ENCODE results near the gene COL4A6. TPM values are rescaled to one million over a fixed set of nuclear protein-coding genes. Genes with fewer than 3 reads are reported as not detected.
A peak's percentile ranks its signal among the peaks of the same experiment; 100 is the strongest.

The COL4A6 gene
- total and polyA plus RNA-seq, 2 of the 4 experiments (the other 2 are of a cell fraction): 0.36 to 0.74 TPM

DNA sequence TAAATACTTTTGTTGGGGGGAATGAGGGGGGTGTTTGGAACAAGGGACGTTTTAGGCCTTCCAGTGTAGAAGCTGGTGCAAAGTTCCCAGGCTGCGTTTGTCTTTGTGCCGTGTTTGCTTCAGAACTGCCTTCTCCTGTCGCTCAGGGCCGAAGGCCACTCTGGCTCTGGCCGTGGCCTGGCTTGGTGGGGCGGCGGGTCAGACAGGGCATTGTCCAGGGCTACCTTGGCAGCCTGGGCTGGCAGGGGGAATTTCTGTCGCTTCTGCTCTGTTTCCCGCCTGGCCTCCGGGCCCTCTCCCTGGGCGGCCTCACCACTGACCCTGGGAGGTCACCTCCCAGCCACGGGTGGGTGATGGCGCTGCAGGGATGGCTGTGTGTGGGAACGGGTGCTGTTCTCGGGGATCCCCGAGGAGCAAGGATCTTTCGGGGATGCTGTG is 140.0 kb downstream of the COL4A6 start:
- dilution Hi-C loops (cut with HindIII; ENCODE audit: low sequenced_read_pairs, unreplicated experiment) (no loop called here), in situ Hi-C loops (cut with MboI; ENCODE audit: low sequenced_read_pairs) (no loop called here), intact Hi-C loops (cut with micrococcal nuclease) (no loop called here)
- no peaks in the 10 kb centered on the region for H3K79me1 ChIP-seq (ENCODE audit: low read depth in 1 of 2, low read length in 2 of 2)
- H3K18ac ChIP-seq (ENCODE audit: low read depth, low read length): peak overlapping the region; percentile 16; the same call in 1 of the 2 replicates
- no peak overlapping the region for H3K9ac ChIP-seq (ENCODE audit: low read depth, low read length)
- ATAC-seq (ENCODE audit: low read depth): no peak
- WGBS, 2 experiments (ENCODE audit: extremely low coverage in 2 of 2, insufficient read length in 1 of 2): 67% methylated on average over 5 of the region's 18 CpGs; no CpG with 5 or more reads in 1 of the 2 experiments
- H3K56ac ChIP-seq (ENCODE audit: extremely low read depth, insufficient read depth, low read length): no peak overlapping the region
- H3K4ac ChIP-seq (ENCODE audit: low read depth, low read length): peak overlapping the region; percentile 29; the same call in 1 of the 2 replicates
- TF ChIP-seq ELK1 (IDR thresholded peaks at IDR 0.05; ENCODE audit: borderline replicate concordance, low read depth, low read length) (no peak), CTCF (conservative IDR thresholded peaks at IDR 0.05; ENCODE audit: low read depth, low read length) (no peak), MXI1 (IDR thresholded peaks at IDR 0.05; ENCODE audit: borderline replicate concordance, low read depth, low read length) (no peak), FOS (IDR thresholded peaks at IDR 0.05; ENCODE audit: low read depth, low read length) (no peak), CEBPB (IDR thresholded peaks at IDR 0.05; ENCODE audit: low read depth, low read length) (no peak), BHLHE40 (IDR thresholded peaks at IDR 0.05; ENCODE audit: low read depth, low read length) (no peak), MAZ (IDR thresholded peaks at IDR 0.05; ENCODE audit: borderline replicate concordance, low read depth, low read length) (no peak), USF2 (IDR thresholded peaks at IDR 0.05; ENCODE audit: low read depth, low read length) (no peak), SMC3 (IDR thresholded peaks at IDR 0.05; ENCODE audit: low read depth, low read length) (no peak)
- H2BK20ac ChIP-seq (ENCODE audit: low read depth, low read length): no peak overlapping the region
- peak overlapping the region; percentile 19 for H2BK120ac ChIP-seq (ENCODE audit: low read depth, low read length)
- no peak overlapping the region for H3K4me2 ChIP-seq (ENCODE audit: low read depth, low read length)
- H3K27me3 ChIP-seq (ENCODE audit: control insufficient read depth, insufficient read depth, low read length): no peaks in the 10 kb centered on the region; the same call in 1 of the 2 replicates
- no peak overlapping the region for H2BK15ac ChIP-seq (ENCODE audit: low read depth, low read length)
- no peaks in the 10 kb centered on the region for H3K36me3 ChIP-seq (ENCODE audit: control insufficient read depth, insufficient read depth, low read length)
- H3K23ac ChIP-seq (ENCODE audit: low read depth, low read length): no peak overlapping the region
- H4K20me1 ChIP-seq (ENCODE audit: insufficient read depth, low read length): no peaks in the 10 kb centered on the region
- H3K4me3 ChIP-seq (ENCODE audit: insufficient read depth, low read depth, low read length): no peak overlapping the region
- H3K14ac ChIP-seq (replicated peaks; ENCODE audit: low read depth, low read length): no peak overlapping the region
- H2AK5ac ChIP-seq (ENCODE audit: low read depth, low read length): no peak overlapping the region
- no peaks in the 10 kb centered on the region for H3K9me1 ChIP-seq (ENCODE audit: insufficient read depth, low read length)
- CTCF ChIA-PET: no interaction called here
- POLR2A ChIA-PET (ENCODE audit: unreplicated experiment): no interaction called here
- no peaks in the 10 kb centered on the region; the same call in 1 of the 2 replicates for H3K4me1 ChIP-seq (ENCODE audit: control insufficient read depth, insufficient read depth, low read length)
- no peak overlapping the region for H2AFZ ChIP-seq (replicated peaks; ENCODE audit: low read length, poor library complexity)
- H3K9me3 ChIP-seq (ENCODE audit: control insufficient read depth, insufficient read depth, low read length): no peaks in the 10 kb centered on the region
- no TSS peak for BruUV-seq (replicated peaks)
- H4K91ac ChIP-seq (ENCODE audit: insufficient read depth, low read depth, low read length): no peak overlapping the region
- H2AK9ac ChIP-seq (replicated peaks; ENCODE audit: low read depth, low read length, poor library complexity): no peak overlapping the region
- H4K8ac ChIP-seq (ENCODE audit: low read depth in 2 of 2, low read length in 2 of 2): no peak overlapping the region
- H3K27ac ChIP-seq (ENCODE audit: insufficient read depth, low read length): no peak overlapping the region
- no peak for DNase-seq
- no peak overlapping the region for H2BK5ac ChIP-seq (ENCODE audit: low read depth, low read length, poor library complexity, severe bottlenecking)
- no peak overlapping the region; the same call in 1 of the 2 replicates for H4K5ac ChIP-seq (ENCODE audit: low read depth, low read length)
